K562 (cell line): ENCODE measurements around the gene MGAM2. TPM values are rescaled to one million over a fixed set of nuclear protein-coding genes. Genes with fewer than 3 reads are reported as not detected.

Experiments
- E2F6 ChIP-seq, 2 experiments: IDR thresholded peaks; 2 replicates each; pipeline ENCODE4 v1.6.1; 2011; ENCODE audit warnings: borderline replicate concordance in 1 of 2, control low read depth in 1 of 2, low read depth in 1 of 2, low read length in 1 of 2, mild to moderate bottlenecking in 1 of 2, mixed read lengths in 1 of 2, moderate library complexity in 1 of 2; ENCODE audit not compliant: insufficient read depth in 1 of 2, insufficient read length in 1 of 2, poor library complexity in 1 of 2, severe bottlenecking in 1 of 2; ENCODE audit errors: extremely low read depth in 1 of 2
- GATAD2A ChIP-seq: fragments of 450-650 bp; IDR thresholded peaks from 2 replicates; pipeline ENCODE4 v1.6.1; 2017
- LEF1 ChIP-seq: fragments of 450-650 bp; IDR thresholded peaks from 2 replicates; pipeline ENCODE4 v1.6.1; 2016; ENCODE audit warnings: mild to moderate bottlenecking
- NFATC3 ChIP-seq: fragments of 450-650 bp; IDR thresholded peaks from 2 replicates; pipeline ENCODE4 v1.6.1; 2017; ENCODE audit warnings: mild to moderate bottlenecking
- RBM39 ChIP-seq: fragments of 200-400 bp; formaldehyde crosslinking; optimal IDR thresholded peaks from 2 replicates; pipeline ENCODE3; 2018; ENCODE audit warnings: low read depth, low read length
- SAFB ChIP-seq: fragments of 200-400 bp; formaldehyde crosslinking; IDR thresholded peaks from 2 replicates; pipeline ENCODE4 v1.6.1; 2017; ENCODE audit warnings: low read depth, low read length, borderline replicate concordance
- SAFB2 ChIP-seq: fragments of 200-400 bp; formaldehyde crosslinking; IDR thresholded peaks from 2 replicates; pipeline ENCODE4 v1.6.1; 2018; ENCODE audit warnings: borderline replicate concordance, low read length, low read depth, moderate library complexity; ENCODE audit not compliant: severe bottlenecking
- ZKSCAN3 ChIP-seq: fragments of 250-450 bp; sonication (Bioruptor Pico); IDR thresholded peaks from 2 replicates; pipeline ENCODE4 v1.4.0; 2020
- ZNF695 ChIP-seq: fragments of 450-650 bp; formaldehyde crosslinking; IDR thresholded peaks from 2 replicates; pipeline ENCODE4 v1.4.0; 2020; ENCODE audit warnings: mild to moderate bottlenecking, moderate library complexity
- polyA plus RNA-seq, 8 experiments: library from polyadenylated mRNA; depleted of rRNA in 4 of 8; stranded (reverse) in 5 of 8; unstranded in 3 of 8; fragments of >200 nt; fragmentation: Nextera tagmentation in 2 of 8; fragmentation: Illumina TruSeq in 1 of 8; extraction: Ambion mirVana in 2 of 8; extraction: Trizol in 1 of 8; gene quantifications; 2 replicates each; pipeline versions ENCODE4 v1.2.1 to v1.2.3, GENCODE V29; 2011 to 2014; ENCODE audit warnings: inconsistent platforms in 1 of 8, missing spikeins in 1 of 8
- total RNA-seq, 7 experiments: library from RNA; depleted of rRNA in 6 of 7; stranded (reverse); fragments of >200 nt in 6 of 7; fragmentation: Illumina TruSeq in 2 of 7; extraction: Trizol in 2 of 7; gene quantifications; 2 replicates each; pipeline versions ENCODE4 v1.2.1 to v1.2.3, GENCODE V29; 2011 to 2021; ENCODE audit warnings: low replicate concordance in 1 of 7
- TF ChIP-seq, protein P1 (sequence below): sonication (generic); formaldehyde crosslinking; IDR thresholded peaks from 2 replicates; pipeline ENCODE4 v1.8.1; 2023; ENCODE audit warnings: mild to moderate bottlenecking, missing genetic modification reagents
- TF ChIP-seq, protein P2 (sequence below): IDR thresholded peaks from 2 replicates; pipeline ENCODE4 v1.6.1; 2012; ENCODE audit warnings: low read depth, low read length, improper control_type of control experiment, borderline replicate concordance

Gene MGAM2
- total and polyA plus RNA-seq, 9 of the 15 experiments (the other 6 are each of a cell fraction or from before 2014, with no cell fraction given): 0.03 TPM; not detected in 8

DNA sequence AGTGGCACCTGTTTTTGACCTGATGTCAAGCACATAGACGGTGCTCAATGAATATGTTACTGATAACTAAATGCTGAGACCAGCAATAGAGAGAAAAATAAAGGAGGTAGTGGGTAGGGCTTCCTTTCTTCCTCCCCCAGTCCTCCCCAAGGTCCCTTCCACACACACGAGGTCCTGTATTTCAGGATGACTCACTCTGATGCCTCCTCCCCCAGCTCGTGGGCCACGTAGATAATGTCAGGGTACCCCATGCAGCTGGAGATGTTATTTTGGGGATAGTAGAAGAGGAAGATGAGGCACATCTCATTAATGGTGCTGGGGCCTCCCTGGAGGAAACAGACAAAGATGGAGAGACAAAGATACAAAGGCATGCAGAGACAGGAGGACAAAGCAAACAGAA, 129.0 kb downstream of the MGAM2 start (continued):
- TF ChIP-seq E2F6 (IDR thresholded peaks at IDR 0.05; ENCODE audit: borderline replicate concordance in 1 of 2, extremely low read depth in 1 of 2, insufficient read depth in 1 of 2, insufficient read length in 1 of 2, low read depth in 1 of 2, low read length in 1 of 2, poor library complexity in 1 of 2, severe bottlenecking in 1 of 2) (no peak), LEF1 (no peak), ZKSCAN3 (CRISPR knock-in tag) (no peak), SAFB (no peak), ZNF695 (no peak), RBM39 (no peak), GATAD2A (no peak), SAFB2 (no peak), NFATC3 (no peak)
- TF ChIP-seq, protein P1, sequence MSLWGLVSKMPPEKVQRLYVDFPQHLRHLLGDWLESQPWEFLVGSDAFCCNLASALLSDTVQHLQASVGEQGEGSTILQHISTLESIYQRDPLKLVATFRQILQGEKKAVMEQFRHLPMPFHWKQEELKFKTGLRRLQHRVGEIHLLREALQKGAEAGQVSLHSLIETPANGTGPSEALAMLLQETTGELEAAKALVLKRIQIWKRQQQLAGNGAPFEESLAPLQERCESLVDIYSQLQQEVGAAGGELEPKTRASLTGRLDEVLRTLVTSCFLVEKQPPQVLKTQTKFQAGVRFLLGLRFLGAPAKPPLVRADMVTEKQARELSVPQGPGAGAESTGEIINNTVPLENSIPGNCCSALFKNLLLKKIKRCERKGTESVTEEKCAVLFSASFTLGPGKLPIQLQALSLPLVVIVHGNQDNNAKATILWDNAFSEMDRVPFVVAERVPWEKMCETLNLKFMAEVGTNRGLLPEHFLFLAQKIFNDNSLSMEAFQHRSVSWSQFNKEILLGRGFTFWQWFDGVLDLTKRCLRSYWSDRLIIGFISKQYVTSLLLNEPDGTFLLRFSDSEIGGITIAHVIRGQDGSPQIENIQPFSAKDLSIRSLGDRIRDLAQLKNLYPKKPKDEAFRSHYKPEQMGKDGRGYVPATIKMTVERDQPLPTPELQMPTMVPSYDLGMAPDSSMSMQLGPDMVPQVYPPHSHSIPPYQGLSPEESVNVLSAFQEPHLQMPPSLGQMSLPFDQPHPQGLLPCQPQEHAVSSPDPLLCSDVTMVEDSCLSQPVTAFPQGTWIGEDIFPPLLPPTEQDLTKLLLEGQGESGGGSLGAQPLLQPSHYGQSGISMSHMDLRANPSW (CRISPR knock-in tag): no peak
- TF ChIP-seq, protein P2, sequence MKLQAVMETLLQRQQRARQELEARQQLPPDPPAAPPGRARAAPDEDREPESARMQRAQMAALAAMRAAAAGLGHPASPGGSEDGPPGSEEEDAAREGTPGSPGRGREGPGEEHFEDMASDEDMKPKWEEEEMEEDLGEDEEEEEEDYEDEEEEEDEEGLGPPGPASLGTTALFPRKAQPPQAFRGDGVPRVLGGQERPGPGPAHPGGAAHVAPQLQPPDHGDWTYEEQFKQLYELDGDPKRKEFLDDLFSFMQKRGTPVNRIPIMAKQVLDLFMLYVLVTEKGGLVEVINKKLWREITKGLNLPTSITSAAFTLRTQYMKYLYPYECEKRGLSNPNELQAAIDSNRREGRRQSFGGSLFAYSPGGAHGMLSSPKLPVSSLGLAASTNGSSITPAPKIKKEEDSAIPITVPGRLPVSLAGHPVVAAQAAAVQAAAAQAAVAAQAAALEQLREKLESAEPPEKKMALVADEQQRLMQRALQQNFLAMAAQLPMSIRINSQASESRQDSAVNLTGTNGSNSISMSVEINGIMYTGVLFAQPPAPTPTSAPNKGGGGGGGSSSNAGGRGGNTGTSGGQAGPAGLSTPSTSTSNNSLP: no peak
